ENCODE results near the gene KLLN.

GRCh38 chr10:87845624-87845998 lies 17.7 kb downstream of the KLLN start:
- TF ChIP-seq RAD21 (IDR thresholded peaks at IDR 0.05 in 1 of 2, conservative IDR thresholded peaks at IDR 0.05 in 1 of 2; ENCODE audit: low read depth in 2 of 2, low read length in 2 of 2) (no peak), CTCF (IDR thresholded peaks at IDR 0.05; ENCODE audit: control extremely low read depth in 1 of 3, insufficient read depth in 1 of 3, low read depth in 1 of 3, low read length in 3 of 3) (no peak), SRF (IDR thresholded peaks at IDR 0.05; ENCODE audit: low read depth, low read length) (no peak), POLR2AphosphoS5 (IDR thresholded peaks at IDR 0.05; ENCODE audit: low read depth, low read length) (no peak), GTF2F1 (IDR thresholded peaks at IDR 0.05; ENCODE audit: borderline replicate concordance, low read depth, low read length) (no peak), SIX5 (IDR thresholded peaks at IDR 0.05; ENCODE audit: low read depth, low read length) (no peak), SP2 (IDR thresholded peaks at IDR 0.05; ENCODE audit: low read length) (no peak), CREB1 (IDR thresholded peaks at IDR 0.05) (no peak), JUN (IDR thresholded peaks at IDR 0.05; ENCODE audit: low read depth, low read length) (no peak), POLR2A (IDR thresholded peaks at IDR 0.05; ENCODE audit: control extremely low read depth in 1 of 2, low read depth in 2 of 2, low read length in 2 of 2) (no peak)
